SU-DHL-6 (cell line): Measurements from ENCODE around the gene RARG.

Source experiments
- H2AFZ ChIP-seq: fragments of 200-600 bp; sonication (generic); 2 replicates; pipeline ENCODE4 v1.6.1; 2014; ENCODE audit warnings: low read depth, mild to moderate bottlenecking, moderate library complexity, mixed read lengths, antibody characterized with exemption, low read length; ENCODE audit not compliant: severe bottlenecking
- H3F3A ChIP-seq: fragments of 200-600 bp; shearing (Covaris generic); 2 replicates; pipeline ENCODE4 v1.6.0; 2016; ENCODE audit warnings: antibody characterized with exemption, mild to moderate bottlenecking; ENCODE audit not compliant: insufficient read depth
- H3K27ac ChIP-seq: fragments of 200-600 bp; sonication (generic); 2 replicates; pipeline ENCODE4 v1.5.1; 2016; ENCODE audit warnings: low read depth, mild to moderate bottlenecking, low read length, moderate library complexity, mixed read lengths
- H3K27me3 ChIP-seq: fragments of 200-600 bp; sonication (generic), shearing (Covaris generic); 2 replicates; pipeline ENCODE4 v1.6.0; 2014; ENCODE audit warnings: mild to moderate bottlenecking, low read length
- H3K36me3 ChIP-seq: fragments of 200-600 bp; sonication (generic); 2 replicates; pipeline ENCODE4 v1.6.1; 2014; ENCODE audit warnings: mild to moderate bottlenecking, low read length, mixed read lengths
- H3K4me2 ChIP-seq: fragments of 300-600, 200-600 bp; shearing (Covaris generic), sonication (generic); 2 replicates; pipeline ENCODE4 v1.6.0; 2014; ENCODE audit warnings: low read length, low read depth, mild to moderate bottlenecking; ENCODE audit not compliant: poor library complexity, severe bottlenecking
- H3K4me3 ChIP-seq: fragments of 200-600 bp; sonication (generic); 2 replicates; pipeline ENCODE4 v1.5.1; 2014; ENCODE audit warnings: antibody characterized with exemption, low read length, mild to moderate bottlenecking, mixed read lengths; ENCODE audit not compliant: insufficient read depth, poor library complexity, severe bottlenecking
- H3K79me2 ChIP-seq: fragments of 200-600 bp; sonication (generic); 2 replicates; pipeline ENCODE4 v1.6.1; 2014; ENCODE audit warnings: mild to moderate bottlenecking, low read length, moderate library complexity; ENCODE audit not compliant: insufficient read depth
- H3K9ac ChIP-seq: fragments of 200-600 bp; sonication (generic); 2 replicates; pipeline ENCODE4 v1.7.0; 2014; ENCODE audit warnings: mild to moderate bottlenecking, low read length
- H3K9me2 ChIP-seq: fragments of 200-600 bp; sonication (generic); replicated peaks from 2 replicates; pipeline ENCODE4 v1.6.1; 2014; ENCODE audit warnings: low read length; ENCODE audit not compliant: insufficient read depth
- H3K9me3 ChIP-seq: fragments of 200-600 bp; sonication (generic); 2 replicates; pipeline ENCODE4 v1.6.1; 2014; ENCODE audit warnings: low read length, mixed read lengths; ENCODE audit not compliant: insufficient read depth
- H4K20me1 ChIP-seq: fragments of 200-600 bp; sonication (generic); 2 replicates; pipeline ENCODE4 v1.6.1; 2014; ENCODE audit warnings: low read depth, mild to moderate bottlenecking, antibody characterized with exemption, low read length, moderate library complexity, mixed read lengths
- CTCF ChIP-seq: fragments of 200-600 bp; sonication (generic); IDR thresholded peaks from one replicate; pipeline ENCODE4 v1.5.1; 2017; ENCODE audit warnings: antibody characterized with exemption, mild to moderate bottlenecking, low read length, moderate library complexity; ENCODE audit not compliant: insufficient read depth, poor library complexity, severe bottlenecking
- EZH2phosphoT487 ChIP-seq: fragments of 200-600 bp; sonication (generic), shearing (Covaris generic); conservative IDR thresholded peaks from 2 replicates; pipeline ENCODE4 v1.6.1; 2018; ENCODE audit warnings: mild to moderate bottlenecking, antibody characterized with exemption, low read length, moderate library complexity, mixed read lengths

The RARG gene

GRCh38 chr12:53217931-53218307 lies 14.1 kb downstream of the RARG start:
- Histone ChIP-seq H3K9ac (no peak overlapping the region), H3K79me2 (no peaks in the 10 kb centered on the region), H3K36me3 (no peaks in the 10 kb centered on the region), H3F3A (peaks cover 11% of the 10 kb centered on the region), H3K27me3 (no peaks in the 10 kb centered on the region), H4K20me1 (no peaks in the 10 kb centered on the region), H3K4me3 (no peak overlapping the region), H2AFZ (no peak overlapping the region), H3K4me2 (no peak overlapping the region), H3K9me2 (no peaks in the 10 kb centered on the region), H3K9me3 (no peaks in the 10 kb centered on the region), H3K27ac (no peak overlapping the region)
- no peak for TF ChIP-seq EZH2phosphoT487
- no peak for TF ChIP-seq CTCF

- H3K27ac ChIP-seq = no peak overlapping the region
These were observed 14.7 kb downstream of the RARG start for GRCh38 chr12:53217051-53217930.

GRCh38 chr12:53215497-53215896 lies 16.5 kb downstream of the RARG start:
- Histone ChIP-seq H4K20me1 (no peaks in the 10 kb centered on the region), H3K9me2 (no peaks in the 10 kb centered on the region), H2AFZ (no peak overlapping the region), H3K4me2 (no peak overlapping the region), H3K27ac (no peak overlapping the region), H3F3A (peaks cover 10% of the 10 kb centered on the region; the same call in 1 of the 2 replicates), H3K79me2 (no peaks in the 10 kb centered on the region), H3K4me3 (no peak overlapping the region), H3K27me3 (no peaks in the 10 kb centered on the region), H3K9ac (no peak overlapping the region), H3K9me3 (no peaks in the 10 kb centered on the region), H3K36me3 (no peaks in the 10 kb centered on the region)
- no peak for TF ChIP-seq EZH2phosphoT487
- no peak for TF ChIP-seq CTCF

More at GRCh38 chr12:53217051-53217930, 14.7 kb downstream of the RARG start:
- H3K4me3 ChIP-seq = no peak overlapping the region
- no peaks in the 10 kb centered on the region for H3K36me3 ChIP-seq
- TF ChIP-seq EZH2phosphoT487 = no peak
- TF ChIP-seq CTCF = no peak
- no peaks in the 10 kb centered on the region for H3K9me3 ChIP-seq
- H4K20me1 ChIP-seq = no peaks in the 10 kb centered on the region
- H3K27me3 ChIP-seq = no peaks in the 10 kb centered on the region
- H3K9me2 ChIP-seq = no peaks in the 10 kb centered on the region
- H3F3A ChIP-seq = peaks cover 15% of the 10 kb centered on the region
- H2AFZ ChIP-seq = no peak overlapping the region
- no peaks in the 10 kb centered on the region for H3K79me2 ChIP-seq
- H3K9ac ChIP-seq = no peak overlapping the region
- no peak overlapping the region for H3K4me2 ChIP-seq
